Measurements from ENCODE around the gene RNF130. TPM values are rescaled to one million over a fixed set of nuclear protein-coding genes. Genes with fewer than 3 reads are reported as not detected.
"Not testable (repeated sequence)": the region's sequence is repeated elsewhere in the genome, so short reads cannot be mapped to it uniquely, and the experiment has no call there.

RNF130 gene
- total RNA-seq, 1 donor from 2014 or later = 73.8 TPM

GRCh38 chr5:180020176-180020575 lies 51.4 kb downstream of the RNF130 start:
- DNase-seq (ENCODE audit: low spot score, unreplicated experiment) = no peak
- Mint-ChIP-seq H3K9me3 (ENCODE audit: low read depth) (peaks cover 6% of the 10 kb centered on the region), H3K4me3 (ENCODE audit: low read depth) (no peak overlapping the region), H3K27me3 (no peaks in the 10 kb centered on the region), H3K4me1 (ENCODE audit: low read depth) (no peaks in the 10 kb centered on the region), H3K27ac (no peak overlapping the region), H3K36me3 (ENCODE audit: insufficient read depth) (peaks cover 34% of the 10 kb centered on the region)
- TF ChIP-seq, protein P1, sequence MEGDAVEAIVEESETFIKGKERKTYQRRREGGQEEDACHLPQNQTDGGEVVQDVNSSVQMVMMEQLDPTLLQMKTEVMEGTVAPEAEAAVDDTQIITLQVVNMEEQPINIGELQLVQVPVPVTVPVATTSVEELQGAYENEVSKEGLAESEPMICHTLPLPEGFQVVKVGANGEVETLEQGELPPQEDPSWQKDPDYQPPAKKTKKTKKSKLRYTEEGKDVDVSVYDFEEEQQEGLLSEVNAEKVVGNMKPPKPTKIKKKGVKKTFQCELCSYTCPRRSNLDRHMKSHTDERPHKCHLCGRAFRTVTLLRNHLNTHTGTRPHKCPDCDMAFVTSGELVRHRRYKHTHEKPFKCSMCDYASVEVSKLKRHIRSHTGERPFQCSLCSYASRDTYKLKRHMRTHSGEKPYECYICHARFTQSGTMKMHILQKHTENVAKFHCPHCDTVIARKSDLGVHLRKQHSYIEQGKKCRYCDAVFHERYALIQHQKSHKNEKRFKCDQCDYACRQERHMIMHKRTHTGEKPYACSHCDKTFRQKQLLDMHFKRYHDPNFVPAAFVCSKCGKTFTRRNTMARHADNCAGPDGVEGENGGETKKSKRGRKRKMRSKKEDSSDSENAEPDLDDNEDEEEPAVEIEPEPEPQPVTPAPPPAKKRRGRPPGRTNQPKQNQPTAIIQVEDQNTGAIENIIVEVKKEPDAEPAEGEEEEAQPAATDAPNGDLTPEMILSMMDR (IDR thresholded peaks at IDR 0.05; ENCODE audit: unreplicated experiment) = no peak

DNA sequence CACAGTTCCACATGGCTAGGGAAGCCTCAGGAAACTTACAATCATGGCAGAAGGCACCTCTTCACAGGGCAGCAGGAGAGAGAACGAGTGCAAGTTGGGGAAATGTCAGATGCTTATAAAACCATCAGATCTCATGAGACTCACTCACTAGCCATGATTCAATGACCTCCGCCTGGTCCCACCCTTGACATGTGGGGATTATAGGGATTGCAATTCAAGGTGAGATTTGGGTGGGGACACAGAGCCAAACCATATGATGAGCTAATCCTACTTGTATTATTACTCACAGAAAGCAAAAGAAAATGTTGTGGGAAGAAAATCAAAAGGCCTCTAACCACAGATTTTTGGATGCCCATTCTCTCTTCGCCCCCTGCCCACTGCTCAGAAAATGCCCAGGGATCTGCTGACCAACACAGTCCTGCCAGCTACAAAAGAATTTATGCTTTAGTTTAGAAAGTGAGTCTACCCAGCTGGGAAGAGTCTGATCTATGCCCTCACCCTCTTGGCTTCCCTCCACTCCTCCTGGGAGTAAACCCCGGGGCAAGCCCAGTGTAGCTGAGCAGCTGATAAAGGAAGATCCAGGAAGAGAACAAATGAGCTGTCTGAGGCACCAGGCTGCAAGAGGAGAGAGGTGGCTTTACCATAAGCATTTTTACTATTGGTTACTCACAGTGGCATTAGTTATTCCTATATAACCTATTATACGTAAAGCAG lies 53.1 kb downstream of the RNF130 start:
- Mint-ChIP-seq H3K27ac (no peak overlapping the region), H3K4me1 (ENCODE audit: low read depth) (no peaks in the 10 kb centered on the region), H3K36me3 (ENCODE audit: insufficient read depth) (peaks cover 33% of the 10 kb centered on the region), H3K4me3 (ENCODE audit: low read depth) (no peak overlapping the region), H3K27me3 (no peaks in the 10 kb centered on the region), H3K9me3 (ENCODE audit: low read depth) (peaks cover 6% of the 10 kb centered on the region)
- DNase-seq (ENCODE audit: low spot score, unreplicated experiment) = no peak
- TF ChIP-seq, protein P1 (IDR thresholded peaks at IDR 0.05; ENCODE audit: unreplicated experiment) = no peak

DNA sequence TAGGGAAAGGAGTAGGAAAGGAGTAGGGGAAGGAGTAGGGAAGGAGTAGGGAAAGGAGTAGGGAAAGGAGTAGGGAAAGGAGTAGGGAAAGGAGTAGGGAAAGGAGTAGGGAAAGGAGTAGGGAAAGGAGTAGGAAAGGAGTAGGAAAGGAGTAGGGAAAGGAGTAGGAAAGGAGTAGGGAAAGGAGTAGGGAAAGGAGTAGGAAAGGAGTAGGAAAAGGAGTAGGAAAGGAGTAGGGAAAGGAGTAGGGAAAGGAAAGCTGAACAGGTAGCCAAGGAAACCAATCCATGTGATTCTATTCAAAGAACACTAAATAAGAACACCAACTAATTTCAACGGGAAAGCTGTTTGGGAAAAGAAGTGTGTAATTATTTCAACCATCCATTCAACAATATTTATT lies 56.0 kb downstream of the RNF130 start:
- H3K27ac Mint-ChIP-seq; H3K9me3 Mint-ChIP-seq (ENCODE audit: low read depth); DNase-seq (ENCODE audit: low spot score, unreplicated experiment); H3K4me1 Mint-ChIP-seq (ENCODE audit: low read depth); H3K27me3 Mint-ChIP-seq; H3K4me3 Mint-ChIP-seq (ENCODE audit: low read depth): not testable (repeated sequence)
- H3K36me3 Mint-ChIP-seq (ENCODE audit: insufficient read depth) = peaks cover 22% of the 10 kb centered on the region

GRCh38 chr5:180013678-180014077 lies 57.9 kb downstream of the RNF130 start:
- H3K36me3 Mint-ChIP-seq (ENCODE audit: insufficient read depth) = peaks cover 16% of the 10 kb centered on the region
- DNase-seq (ENCODE audit: low spot score, unreplicated experiment) = no peak
- no peak overlapping the region for H3K27ac Mint-ChIP-seq
- no peaks in the 10 kb centered on the region for H3K27me3 Mint-ChIP-seq
- TF ChIP-seq, protein P1 (IDR thresholded peaks at IDR 0.05; ENCODE audit: unreplicated experiment) = no peak
- no peak overlapping the region for H3K4me3 Mint-ChIP-seq (ENCODE audit: low read depth)
- H3K9me3 Mint-ChIP-seq (ENCODE audit: low read depth) = no peaks in the 10 kb centered on the region
- no peaks in the 10 kb centered on the region for H3K4me1 Mint-ChIP-seq (ENCODE audit: low read depth)

DNA sequence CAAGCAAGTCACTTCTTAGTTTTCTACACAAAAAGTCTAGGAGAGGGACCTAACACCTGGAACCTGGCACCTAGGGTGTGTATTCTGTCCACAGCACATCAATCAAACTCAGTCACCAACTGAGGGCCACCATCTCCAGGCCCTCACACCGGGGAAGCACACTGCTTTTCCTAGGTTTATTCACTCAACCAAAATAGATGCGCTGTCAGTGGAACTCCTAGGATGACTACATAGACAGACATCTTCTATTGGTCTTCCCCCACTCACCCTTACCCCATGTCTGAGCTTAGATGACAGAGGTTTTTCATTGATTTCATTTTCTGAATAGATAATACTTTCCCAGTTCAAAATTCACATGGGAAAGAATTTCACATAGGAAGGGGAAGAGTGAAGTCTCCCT lies 59.2 kb downstream of the RNF130 start:
- peaks cover 12% of the 10 kb centered on the region for H3K36me3 Mint-ChIP-seq (ENCODE audit: insufficient read depth)
- no peaks in the 10 kb centered on the region for H3K27me3 Mint-ChIP-seq
- DNase-seq (ENCODE audit: low spot score, unreplicated experiment) = no peak
- peaks cover 6% of the 10 kb centered on the region for H3K4me1 Mint-ChIP-seq (ENCODE audit: low read depth)
- no peak overlapping the region for H3K4me3 Mint-ChIP-seq (ENCODE audit: low read depth)
- TF ChIP-seq, protein P1 (IDR thresholded peaks at IDR 0.05; ENCODE audit: unreplicated experiment) = no peak
- H3K27ac Mint-ChIP-seq = no peak overlapping the region
- no peaks in the 10 kb centered on the region for H3K9me3 Mint-ChIP-seq (ENCODE audit: low read depth)

DNA sequence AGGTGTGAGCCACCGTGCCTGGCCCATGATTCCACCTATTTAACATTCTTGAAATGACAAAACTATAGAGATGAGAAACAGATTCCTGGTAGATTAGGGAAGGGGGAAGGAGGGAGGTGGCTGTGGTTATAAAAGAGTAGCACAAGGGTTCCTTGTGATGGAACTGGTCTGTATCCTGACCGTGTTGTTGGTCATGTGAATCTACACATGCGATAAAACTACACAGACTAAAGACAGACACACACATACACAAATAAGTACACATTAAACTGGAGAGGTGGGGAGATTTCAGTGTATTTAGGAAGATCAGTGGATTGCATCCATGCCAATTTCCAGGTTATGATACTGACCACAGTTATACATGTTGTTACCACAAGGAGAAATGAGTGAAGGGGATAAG lies 60.9 kb downstream of the RNF130 start:
- TF ChIP-seq, protein P1 (IDR thresholded peaks at IDR 0.05; ENCODE audit: unreplicated experiment) = no peak
- peaks cover 6% of the 10 kb centered on the region for H3K4me1 Mint-ChIP-seq (ENCODE audit: low read depth)
- no peaks in the 10 kb centered on the region for H3K9me3 Mint-ChIP-seq (ENCODE audit: low read depth)
- DNase-seq (ENCODE audit: low spot score, unreplicated experiment) = no peak
- H3K36me3 Mint-ChIP-seq (ENCODE audit: insufficient read depth) = peaks cover 12% of the 10 kb centered on the region
- H3K4me3 Mint-ChIP-seq (ENCODE audit: low read depth) = no peak overlapping the region
- no peaks in the 10 kb centered on the region for H3K27me3 Mint-ChIP-seq
- H3K27ac Mint-ChIP-seq = no peak overlapping the region
